Neural cell (in vitro differentiated cells): ENCODE measurements around the gene LSAMP. TPM values are rescaled to one million over a fixed set of nuclear protein-coding genes. Genes with fewer than 3 reads are reported as not detected.

ENCODE experiments used
- H2AFZ ChIP-seq: fragments of 200-600, 300-800 bp; sonication (generic), shearing (Covaris generic); 2 replicates; pipeline ENCODE4 v1.6.0; 2014; ENCODE audit warnings: low read depth, mild to moderate bottlenecking, antibody characterized with exemption, low read length, moderate library complexity
- H3F3A ChIP-seq: fragments of 200-600 bp; shearing (Covaris generic); 2 replicates; pipeline ENCODE4 v1.6.1; 2016; ENCODE audit warnings: mild to moderate bottlenecking, moderate library complexity, mixed read lengths, antibody characterized with exemption, low read length; ENCODE audit not compliant: insufficient read depth, poor library complexity, severe bottlenecking
- H3K27ac ChIP-seq: fragments of 200-600, 300-800 bp; sonication (generic), shearing (Covaris generic); 2 replicates; pipeline ENCODE4 v1.5.1; 2014; ENCODE audit warnings: mild to moderate bottlenecking, low read length, moderate library complexity
- H3K27me3 ChIP-seq: fragments of 300-800, 200-600 bp; sonication (generic), shearing (Covaris generic); 2 replicates; pipeline ENCODE4 v1.6.0; 2014; ENCODE audit warnings: mild to moderate bottlenecking, low read depth, low read length, moderate library complexity; ENCODE audit not compliant: insufficient read depth
- H3K36me3 ChIP-seq: fragments of 300-800, 200-600 bp; sonication (generic), shearing (Covaris generic); 2 replicates; pipeline ENCODE4 v1.5.1; 2014; ENCODE audit warnings: mild to moderate bottlenecking, antibody characterized with exemption, low read length, moderate library complexity; ENCODE audit not compliant: insufficient read depth
- H3K4me2 ChIP-seq: fragments of 300-800, 200-600 bp; sonication (generic), shearing (Covaris generic); 2 replicates; pipeline ENCODE4 v1.6.0; 2014; ENCODE audit warnings: mild to moderate bottlenecking, low read length
- H3K4me3 ChIP-seq: fragments of 300-800, 200-600 bp; sonication (generic), shearing (Covaris generic); 2 replicates; pipeline ENCODE4 v1.5.1; 2014; ENCODE audit warnings: mild to moderate bottlenecking, low read length, moderate library complexity
- H3K79me2 ChIP-seq: fragments of 200-600 bp; shearing (Covaris generic); replicated peaks from 2 replicates; pipeline ENCODE4 v1.6.0; 2014; ENCODE audit warnings: mild to moderate bottlenecking, low read length, moderate library complexity; ENCODE audit not compliant: insufficient read depth
- H3K9ac ChIP-seq: fragments of 300-800, 200-600 bp; sonication (generic), shearing (Covaris generic); 2 replicates; pipeline ENCODE4 v1.6.1; 2016; ENCODE audit warnings: mild to moderate bottlenecking, low read length, mixed read lengths
- H3K9me2 ChIP-seq: fragments of 200-600 bp; shearing (Covaris generic); 2 replicates; pipeline ENCODE4 v1.6.1; 2016; ENCODE audit warnings: mild to moderate bottlenecking, low read length, mixed read lengths; ENCODE audit not compliant: insufficient read depth
- H3K9me3 ChIP-seq: fragments of 200-600, 300-800 bp; sonication (generic), shearing (Covaris generic); 2 replicates; pipeline ENCODE4 v1.6.1; 2016; ENCODE audit warnings: mild to moderate bottlenecking, mixed run types, low read length, moderate library complexity, mixed read lengths
- H4K20me1 ChIP-seq: fragments of 200-600 bp; shearing (Covaris generic); 2 replicates; pipeline ENCODE4 v1.6.1; 2016; ENCODE audit warnings: mild to moderate bottlenecking, mixed run types; ENCODE audit not compliant: insufficient read depth
- CTCF ChIP-seq: fragments of 450-650 bp; IDR thresholded peaks from 2 replicates; pipeline ENCODE4 v1.5.1; 2014; ENCODE audit warnings: antibody characterized with exemption, mild to moderate bottlenecking, moderate library complexity; ENCODE audit not compliant: poor library complexity, severe bottlenecking
- EP300 ChIP-seq: fragments of 450-650 bp; conservative IDR thresholded peaks from 2 replicates; pipeline ENCODE4 v1.6.1; 2014; ENCODE audit warnings: antibody characterized with exemption, mild to moderate bottlenecking, moderate library complexity; ENCODE audit not compliant: poor library complexity, severe bottlenecking
- EZH2 ChIP-seq: fragments of 200-600, 300-800 bp; shearing (Covaris generic), sonication (generic); IDR thresholded peaks from 2 replicates; pipeline ENCODE4 v1.6.1; 2014; ENCODE audit warnings: antibody characterized with exemption, low read length, borderline replicate concordance, mild to moderate bottlenecking; ENCODE audit not compliant: insufficient read depth, poor library complexity, severe bottlenecking
- MXI1 ChIP-seq: fragments of 450-650 bp; conservative IDR thresholded peaks from 2 replicates; pipeline ENCODE4 v1.6.1; 2014; ENCODE audit warnings: antibody characterized with exemption, mild to moderate bottlenecking; ENCODE audit not compliant: poor library complexity, severe bottlenecking
- RAD21 ChIP-seq: fragments of 450-650 bp; conservative IDR thresholded peaks from 2 replicates; pipeline ENCODE4 v1.6.1; 2014; ENCODE audit warnings: antibody characterized with exemption, mild to moderate bottlenecking, moderate library complexity
- SMC3 ChIP-seq: fragments of 450-650 bp; conservative IDR thresholded peaks from 2 replicates; pipeline ENCODE4 v1.6.1; 2014; ENCODE audit warnings: antibody characterized with exemption, mild to moderate bottlenecking, moderate library complexity; ENCODE audit not compliant: poor library complexity
- TAF1 ChIP-seq: IDR thresholded peaks from 2 replicates; pipeline ENCODE4 v1.6.1; 2012; ENCODE audit warnings: low read depth
- polyA plus RNA-seq: library from polyadenylated mRNA; depleted of rRNA; stranded (reverse); fragments of >200 nt; gene quantifications from 2 replicates; pipeline ENCODE4 v1.2.3, GENCODE V29; 2014
- TF ChIP-seq, protein P1 (sequence below): IDR thresholded peaks from 2 replicates; pipeline ENCODE4 v1.6.1; 2012; ENCODE audit warnings: borderline replicate concordance

The LSAMP gene
- polyA plus RNA-seq, 1 donor from 2014 or later, result 93.6 TPM

DNA sequence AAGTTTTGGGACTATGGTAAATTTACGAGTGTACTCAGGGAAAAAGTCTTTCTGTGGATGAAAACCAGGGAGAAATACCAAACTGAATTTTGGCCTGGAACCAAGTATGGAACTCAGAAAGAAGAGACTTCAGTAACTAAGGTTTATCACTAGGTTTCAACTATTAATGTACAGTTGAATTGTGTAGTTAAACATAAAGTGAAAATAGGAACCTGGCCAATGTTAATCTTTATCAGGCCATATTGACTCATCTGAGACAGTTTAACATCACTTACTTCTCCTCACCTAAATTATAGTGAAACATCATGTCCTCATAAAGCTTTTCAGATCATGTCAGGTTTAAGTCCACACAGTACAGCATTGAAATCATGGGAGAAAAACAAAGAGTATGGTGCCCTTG is 197.7 kb downstream of the LSAMP start:
- H3K27me3 ChIP-seq, result no peaks in the 10 kb centered on the region
- H3K9ac ChIP-seq, result no peak overlapping the region
- no peak overlapping the region for H3K4me2 ChIP-seq
- no peak overlapping the region for H3K27ac ChIP-seq
- no peaks in the 10 kb centered on the region for H3K9me3 ChIP-seq
- H2AFZ ChIP-seq, result no peak overlapping the region
- H3K36me3 ChIP-seq, result no peaks in the 10 kb centered on the region
- TF ChIP-seq CTCF, result no peak
- no peak for TF ChIP-seq EP300
- TF ChIP-seq TAF1, result no peak
- TF ChIP-seq RAD21, result no peak
- TF ChIP-seq MXI1, result no peak
- no peak for TF ChIP-seq EZH2
- no peak for TF ChIP-seq SMC3
- TF ChIP-seq, protein P1, sequence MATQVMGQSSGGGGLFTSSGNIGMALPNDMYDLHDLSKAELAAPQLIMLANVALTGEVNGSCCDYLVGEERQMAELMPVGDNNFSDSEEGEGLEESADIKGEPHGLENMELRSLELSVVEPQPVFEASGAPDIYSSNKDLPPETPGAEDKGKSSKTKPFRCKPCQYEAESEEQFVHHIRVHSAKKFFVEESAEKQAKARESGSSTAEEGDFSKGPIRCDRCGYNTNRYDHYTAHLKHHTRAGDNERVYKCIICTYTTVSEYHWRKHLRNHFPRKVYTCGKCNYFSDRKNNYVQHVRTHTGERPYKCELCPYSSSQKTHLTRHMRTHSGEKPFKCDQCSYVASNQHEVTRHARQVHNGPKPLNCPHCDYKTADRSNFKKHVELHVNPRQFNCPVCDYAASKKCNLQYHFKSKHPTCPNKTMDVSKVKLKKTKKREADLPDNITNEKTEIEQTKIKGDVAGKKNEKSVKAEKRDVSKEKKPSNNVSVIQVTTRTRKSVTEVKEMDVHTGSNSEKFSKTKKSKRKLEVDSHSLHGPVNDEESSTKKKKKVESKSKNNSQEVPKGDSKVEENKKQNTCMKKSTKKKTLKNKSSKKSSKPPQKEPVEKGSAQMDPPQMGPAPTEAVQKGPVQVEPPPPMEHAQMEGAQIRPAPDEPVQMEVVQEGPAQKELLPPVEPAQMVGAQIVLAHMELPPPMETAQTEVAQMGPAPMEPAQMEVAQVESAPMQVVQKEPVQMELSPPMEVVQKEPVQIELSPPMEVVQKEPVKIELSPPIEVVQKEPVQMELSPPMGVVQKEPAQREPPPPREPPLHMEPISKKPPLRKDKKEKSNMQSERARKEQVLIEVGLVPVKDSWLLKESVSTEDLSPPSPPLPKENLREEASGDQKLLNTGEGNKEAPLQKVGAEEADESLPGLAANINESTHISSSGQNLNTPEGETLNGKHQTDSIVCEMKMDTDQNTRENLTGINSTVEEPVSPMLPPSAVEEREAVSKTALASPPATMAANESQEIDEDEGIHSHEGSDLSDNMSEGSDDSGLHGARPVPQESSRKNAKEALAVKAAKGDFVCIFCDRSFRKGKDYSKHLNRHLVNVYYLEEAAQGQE, result no peak
- H3F3A ChIP-seq, result no peaks in the 10 kb centered on the region
- H3K79me2 ChIP-seq, result no peaks in the 10 kb centered on the region
- H4K20me1 ChIP-seq, result no peaks in the 10 kb centered on the region
- no peak overlapping the region for H3K4me3 ChIP-seq
- no peaks in the 10 kb centered on the region for H3K9me2 ChIP-seq

DNA sequence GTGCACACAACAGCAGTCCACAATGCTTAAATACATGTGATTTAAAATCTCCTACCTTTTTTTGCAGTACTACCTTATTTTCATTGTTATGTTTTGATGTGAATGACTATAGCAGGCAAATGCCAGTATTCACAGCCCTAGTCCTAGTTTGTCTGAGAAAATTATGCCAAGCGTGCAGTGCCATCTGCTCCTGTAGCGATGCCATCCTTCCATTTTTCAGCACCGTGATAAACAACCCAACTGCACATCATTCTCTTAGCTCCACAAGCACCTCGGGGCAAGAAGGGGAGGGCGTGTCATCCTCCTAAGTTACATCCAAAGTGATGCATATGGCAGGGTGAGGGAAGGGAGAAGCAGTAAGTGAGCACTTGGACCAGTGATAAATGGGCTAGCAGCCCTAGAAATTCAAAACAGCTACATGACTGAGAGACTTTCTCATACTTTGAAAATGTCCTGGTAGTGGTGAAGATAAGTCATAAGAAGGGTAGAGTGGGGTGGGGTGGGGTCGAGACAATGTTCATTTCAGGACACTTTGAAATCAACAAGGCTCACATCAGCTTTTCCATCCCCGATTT is 198.8 kb downstream of the LSAMP start:
- H3K27ac ChIP-seq, result no peak overlapping the region
- no peak overlapping the region for H3K4me2 ChIP-seq
- H3K79me2 ChIP-seq, result no peaks in the 10 kb centered on the region
- no peaks in the 10 kb centered on the region for H3K27me3 ChIP-seq
- H4K20me1 ChIP-seq, result no peaks in the 10 kb centered on the region
- no peak overlapping the region for H3K9ac ChIP-seq
- no peaks in the 10 kb centered on the region for H3K9me2 ChIP-seq
- TF ChIP-seq, protein P1, result no peak
- no peak for TF ChIP-seq CTCF
- no peak for TF ChIP-seq TAF1
- TF ChIP-seq RAD21, result no peak
- TF ChIP-seq SMC3, result no peak
- TF ChIP-seq MXI1, result no peak
- TF ChIP-seq EP300, result no peak
- no peaks in the 10 kb centered on the region for H3K9me3 ChIP-seq
- H2AFZ ChIP-seq, result no peak overlapping the region
- no peaks in the 10 kb centered on the region for H3F3A ChIP-seq
- no peak overlapping the region for H3K4me3 ChIP-seq
- no peaks in the 10 kb centered on the region for H3K36me3 ChIP-seq
